22Rv1 (cell line): ENCODE results near the gene HEMK1.

Experiments used
- ZFX ChIP-seq: fragments of 450-650 bp; IDR thresholded peaks from 2 replicates; pipeline ENCODE4 v1.6.1; 2017; ENCODE audit warnings: antibody characterized with exemption, borderline replicate concordance
- TF ChIP-seq, protein P1 (sequence below): fragments of 450-650 bp; IDR thresholded peaks from 2 replicates; pipeline ENCODE4 v1.5.1; 2017; ENCODE audit warnings: mild to moderate bottlenecking

DNA sequence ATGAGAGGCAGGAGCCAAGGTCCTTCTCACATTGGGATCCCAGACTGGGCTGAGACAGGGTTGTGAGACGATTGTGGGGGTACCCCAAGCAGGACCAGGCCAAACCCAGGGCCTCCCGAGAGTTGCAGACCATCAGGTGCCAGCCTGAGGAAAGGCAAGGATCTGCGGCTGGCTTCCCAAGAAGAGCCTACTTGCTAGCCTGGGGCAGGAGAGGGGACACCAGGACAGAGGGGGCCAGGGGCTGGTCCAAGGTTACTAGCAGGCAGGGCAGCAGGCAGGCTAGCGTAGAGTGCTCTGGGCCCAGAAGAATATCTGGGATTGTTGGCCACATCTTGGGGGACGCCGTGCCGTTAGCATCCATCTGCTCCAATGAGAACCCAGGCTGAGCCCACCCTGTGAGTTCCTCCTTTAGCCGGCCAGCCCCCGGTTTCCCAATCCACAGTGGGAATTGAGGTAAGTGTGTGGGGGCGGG, 41.7 kb downstream of the HEMK1 start:
- TF ChIP-seq, protein P1, sequence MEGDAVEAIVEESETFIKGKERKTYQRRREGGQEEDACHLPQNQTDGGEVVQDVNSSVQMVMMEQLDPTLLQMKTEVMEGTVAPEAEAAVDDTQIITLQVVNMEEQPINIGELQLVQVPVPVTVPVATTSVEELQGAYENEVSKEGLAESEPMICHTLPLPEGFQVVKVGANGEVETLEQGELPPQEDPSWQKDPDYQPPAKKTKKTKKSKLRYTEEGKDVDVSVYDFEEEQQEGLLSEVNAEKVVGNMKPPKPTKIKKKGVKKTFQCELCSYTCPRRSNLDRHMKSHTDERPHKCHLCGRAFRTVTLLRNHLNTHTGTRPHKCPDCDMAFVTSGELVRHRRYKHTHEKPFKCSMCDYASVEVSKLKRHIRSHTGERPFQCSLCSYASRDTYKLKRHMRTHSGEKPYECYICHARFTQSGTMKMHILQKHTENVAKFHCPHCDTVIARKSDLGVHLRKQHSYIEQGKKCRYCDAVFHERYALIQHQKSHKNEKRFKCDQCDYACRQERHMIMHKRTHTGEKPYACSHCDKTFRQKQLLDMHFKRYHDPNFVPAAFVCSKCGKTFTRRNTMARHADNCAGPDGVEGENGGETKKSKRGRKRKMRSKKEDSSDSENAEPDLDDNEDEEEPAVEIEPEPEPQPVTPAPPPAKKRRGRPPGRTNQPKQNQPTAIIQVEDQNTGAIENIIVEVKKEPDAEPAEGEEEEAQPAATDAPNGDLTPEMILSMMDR = no peak
- TF ChIP-seq ZFX = no peak
